Mucosa of stomach (tissue), 1 donor: ENCODE measurements around the gene GEMIN5.

Experiments
- H3K27me3 ChIP-seq: one replicate; pipeline ENCODE4 v1.7.0; 2013; ENCODE audit warnings: mild to moderate bottlenecking, low read length; ENCODE audit not compliant: control insufficient read depth, insufficient read depth
- H3K36me3 ChIP-seq: one replicate; pipeline ENCODE4 v1.7.0; 2013; ENCODE audit warnings: low read length; ENCODE audit not compliant: control insufficient read depth, insufficient read depth
- H3K4me1 ChIP-seq: one replicate; pipeline ENCODE4 v1.7.0; 2013; ENCODE audit warnings: mild to moderate bottlenecking, low read length; ENCODE audit not compliant: control insufficient read depth, insufficient read depth
- H3K4me3 ChIP-seq: one replicate; pipeline ENCODE4 v1.7.0; 2013; ENCODE audit warnings: low read length
- H3K9ac ChIP-seq: one replicate; pipeline ENCODE4 v1.7.0; 2013; ENCODE audit warnings: mild to moderate bottlenecking, low read length, moderate library complexity
- H3K9me3 ChIP-seq: one replicate; pipeline ENCODE4 v1.7.0; 2013; ENCODE audit warnings: mild to moderate bottlenecking, low read length, moderate library complexity; ENCODE audit not compliant: control insufficient read depth
- donor health status: Pancreatic carcinoma.

The GEMIN5 gene

DNA sequence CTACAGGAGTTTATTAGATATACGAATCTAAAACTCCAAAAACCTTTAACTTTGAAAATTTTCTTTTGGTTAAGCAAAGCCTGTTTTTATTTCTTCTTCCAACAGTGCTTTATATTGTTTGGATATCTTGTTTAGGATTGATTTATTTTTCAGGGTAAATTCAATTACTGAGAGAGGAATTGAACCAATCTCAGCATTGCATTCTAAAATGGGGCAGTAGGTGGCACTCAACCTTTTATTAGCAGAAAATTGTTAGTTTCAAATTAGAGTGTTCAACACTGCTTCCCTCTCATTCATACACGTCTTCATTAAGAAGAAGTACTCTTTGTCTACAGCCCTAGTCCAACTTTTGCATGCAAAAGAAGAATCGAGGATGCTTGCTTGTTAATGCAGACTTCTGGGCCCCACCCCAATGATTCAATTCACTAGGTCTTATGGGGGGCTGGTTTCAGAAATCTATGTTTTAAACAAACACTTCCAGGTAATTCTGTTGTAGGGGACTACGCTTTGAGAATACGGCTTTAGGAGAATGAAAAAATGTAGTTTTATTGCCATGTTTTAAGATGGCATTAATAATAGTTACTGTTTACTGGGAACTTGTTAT, 29.5 kb upstream of the GEMIN5 start:
- H3K27me3 ChIP-seq, result no peaks in the 10 kb centered on the region
- no peak overlapping the region for H3K9ac ChIP-seq
- no peaks in the 10 kb centered on the region for H3K36me3 ChIP-seq
- no peak overlapping the region for H3K4me3 ChIP-seq
- H3K4me1 ChIP-seq, result no peaks in the 10 kb centered on the region
- no peaks in the 10 kb centered on the region for H3K9me3 ChIP-seq

- Histone ChIP-seq H3K36me3 (no peaks in the 10 kb centered on the region), H3K4me3 (no peak overlapping the region), H3K27me3 (no peaks in the 10 kb centered on the region)
Measured at GRCh38 chr5:154966874-154967273, 28.9 kb upstream of the GEMIN5 start.

GRCh38 chr5:154966081-154966841, 28.2 kb upstream of the GEMIN5 start:
- Histone ChIP-seq H3K27me3 (no peaks in the 10 kb centered on the region), H3K4me1 (no peaks in the 10 kb centered on the region), H3K36me3 (no peaks in the 10 kb centered on the region), H3K9me3 (no peaks in the 10 kb centered on the region), H3K4me3 (no peak overlapping the region), H3K9ac (no peak overlapping the region)

More at GRCh38 chr5:154966874-154967273, 28.9 kb upstream of the GEMIN5 start:
- Histone ChIP-seq H3K9me3 (no peaks in the 10 kb centered on the region), H3K4me1 (no peaks in the 10 kb centered on the region), H3K9ac (no peak overlapping the region)

- H3K4me3 ChIP-seq, result no peak overlapping the region
- H3K4me1 ChIP-seq, result no peaks in the 10 kb centered on the region
- no peak overlapping the region for H3K9ac ChIP-seq
- no peaks in the 10 kb centered on the region for H3K9me3 ChIP-seq
- H3K36me3 ChIP-seq, result peaks cover 4% of the 10 kb centered on the region
- no peaks in the 10 kb centered on the region for H3K27me3 ChIP-seq
Measured at GRCh38 chr5:154962494-154962893, 24.5 kb upstream of the GEMIN5 start.

- H3K36me3 ChIP-seq, result peaks cover 4% of the 10 kb centered on the region
- no peak overlapping the region for H3K9ac ChIP-seq
- no peaks in the 10 kb centered on the region for H3K9me3 ChIP-seq
- H3K27me3 ChIP-seq, result no peaks in the 10 kb centered on the region
- H3K4me3 ChIP-seq, result no peak overlapping the region
- H3K4me1 ChIP-seq, result no peaks in the 10 kb centered on the region
Measured at GRCh38 chr5:154956712-154957111, 18.7 kb upstream of the GEMIN5 start.

- Histone ChIP-seq H3K4me3 (no peak overlapping the region), H3K4me1 (no peaks in the 10 kb centered on the region), H3K36me3 (no peaks in the 10 kb centered on the region), H3K9me3 (no peaks in the 10 kb centered on the region), H3K9ac (no peak overlapping the region), H3K27me3 (no peaks in the 10 kb centered on the region)
Measured at GRCh38 chr5:154949781-154950180, 11.8 kb upstream of the GEMIN5 start.

- H3K4me3 ChIP-seq, result no peak overlapping the region
- H3K9me3 ChIP-seq, result no peaks in the 10 kb centered on the region
- H3K4me1 ChIP-seq, result no peaks in the 10 kb centered on the region
- no peak overlapping the region for H3K9ac ChIP-seq
- H3K36me3 ChIP-seq, result no peaks in the 10 kb centered on the region
- H3K27me3 ChIP-seq, result no peaks in the 10 kb centered on the region
Measured at GRCh38 chr5:154948313-154948712, 10.3 kb upstream of the GEMIN5 start.

DNA sequence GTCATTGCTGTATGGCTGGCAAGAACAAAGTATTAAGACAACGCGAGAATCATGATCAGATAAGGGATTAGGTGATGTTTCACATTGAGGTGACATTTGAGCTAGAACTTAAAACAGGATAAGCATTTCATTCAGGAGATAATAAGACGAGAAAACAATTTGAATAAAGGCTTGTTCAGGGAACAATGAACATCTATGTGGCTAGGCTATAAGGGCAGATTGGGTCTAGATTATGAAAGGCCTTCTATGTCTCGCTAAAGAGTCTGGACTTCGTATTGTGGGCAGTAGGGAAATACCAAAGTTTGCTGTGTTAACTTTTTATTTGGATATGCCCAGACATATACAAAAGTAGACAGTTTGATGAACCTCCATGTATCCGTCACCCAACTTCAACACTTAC, 9.8 kb upstream of the GEMIN5 start:
- Histone ChIP-seq H3K4me1 (no peaks in the 10 kb centered on the region), H3K9ac (no peak overlapping the region), H3K36me3 (no peaks in the 10 kb centered on the region), H3K9me3 (no peaks in the 10 kb centered on the region), H3K4me3 (no peak overlapping the region), H3K27me3 (no peaks in the 10 kb centered on the region)

DNA sequence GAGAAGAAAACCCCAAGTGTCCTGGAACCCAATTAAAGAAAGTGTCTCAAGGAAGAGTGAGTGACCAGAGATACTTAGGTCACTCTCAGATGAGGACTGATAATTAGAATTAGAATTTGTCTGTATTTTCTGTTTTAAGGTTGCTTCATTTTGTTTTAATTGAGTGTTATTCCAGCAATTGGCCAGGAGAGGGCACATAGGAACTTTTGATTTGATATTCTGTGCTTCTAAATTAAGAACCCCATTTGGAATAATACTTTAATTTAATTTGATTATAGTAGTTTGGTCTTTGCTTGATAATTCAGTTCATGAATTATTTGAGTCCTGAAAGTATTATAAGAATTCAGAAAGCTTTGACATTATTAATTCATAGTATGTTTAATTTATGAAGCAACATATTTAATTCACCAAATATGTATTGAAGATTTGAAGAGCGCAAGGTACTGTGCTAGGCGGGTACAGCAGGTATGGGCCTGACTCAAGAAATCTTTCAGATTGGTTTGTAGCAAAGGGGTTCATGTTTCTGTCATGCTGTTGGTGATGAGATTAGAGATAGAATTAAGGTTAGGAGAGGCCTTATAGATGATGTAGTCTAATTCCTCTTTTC, 7.8 kb upstream of the GEMIN5 start:
- Histone ChIP-seq H3K4me3 (no peak overlapping the region), H3K27me3 (no peaks in the 10 kb centered on the region), H3K36me3 (no peaks in the 10 kb centered on the region), H3K4me1 (no peaks in the 10 kb centered on the region), H3K9me3 (no peaks in the 10 kb centered on the region), H3K9ac (no peak overlapping the region)

DNA sequence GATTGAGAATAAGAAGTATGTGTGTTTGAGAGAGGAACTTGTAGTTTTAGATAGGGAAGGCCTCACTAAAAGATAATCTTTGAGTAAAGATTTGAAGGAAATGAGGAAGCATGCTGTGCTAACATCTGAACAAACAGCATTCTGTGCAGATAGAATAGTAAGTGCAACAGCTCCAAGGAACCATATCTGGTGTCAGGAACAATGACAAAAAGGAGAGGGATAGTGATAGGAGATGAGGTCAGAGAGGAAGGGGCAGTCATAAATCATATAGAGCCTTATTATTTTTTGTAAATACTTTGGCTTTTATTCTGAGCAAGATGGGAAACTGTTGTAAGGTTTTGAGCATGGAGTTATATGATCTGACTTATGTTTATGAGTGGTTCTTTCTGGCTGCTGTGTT, 6.7 kb upstream of the GEMIN5 start:
- no peak overlapping the region for H3K4me3 ChIP-seq
- H3K36me3 ChIP-seq, result no peaks in the 10 kb centered on the region
- H3K27me3 ChIP-seq, result no peaks in the 10 kb centered on the region
- H3K4me1 ChIP-seq, result no peaks in the 10 kb centered on the region
- H3K9me3 ChIP-seq, result no peaks in the 10 kb centered on the region
- H3K9ac ChIP-seq, result no peak overlapping the region

GRCh38 chr5:154943527-154943926, 5.5 kb upstream of the GEMIN5 start:
- H3K27me3 ChIP-seq, result no peaks in the 10 kb centered on the region
- H3K4me1 ChIP-seq, result no peaks in the 10 kb centered on the region
- H3K9ac ChIP-seq, result no peak overlapping the region
- H3K36me3 ChIP-seq, result no peaks in the 10 kb centered on the region
- no peak overlapping the region for H3K4me3 ChIP-seq
- no peaks in the 10 kb centered on the region for H3K9me3 ChIP-seq

GRCh38 chr5:154940772-154941620, 3.0 kb upstream of the GEMIN5 start, which contains the start of gene MRPL22:
Gene MRPL22, plus strand, starts transcription at chr5:154941073. Its CDS starts 38 bp downstream, at chr5:154941111.
- H3K27me3 ChIP-seq, result no peaks in the 10 kb centered on the region
- peak within 1 kb of the TSS; percentile 87 for H3K4me3 ChIP-seq
- peaks cover 11% of the 10 kb centered on the region for H3K4me1 ChIP-seq
- no peaks in the 10 kb centered on the region for H3K9me3 ChIP-seq
- peak within 1 kb of the TSS; percentile 94 for H3K9ac ChIP-seq
- no peaks in the 10 kb centered on the region for H3K36me3 ChIP-seq
